Stimulated activated CD4-positive, alpha-beta T cell treated with anti-CD3 and anti-CD28 coated beads, Interleukin-12 subunit alpha, Interleukin-12 subunit beta, amount 100 ng/mL, for 48 hours (primary cell): ENCODE measurements around the gene TTC21A.

Source experiments
- DNase-seq, 3 donors: peaks; one replicate each; pipeline ENCODE4 v3.0.0-alpha.2; 2020; ENCODE audit warnings: low read depth in 2 of 3, low spot score in 1 of 3

TTC21A gene

GRCh38 chr3:39136533-39137434, 29.3 kb downstream of the TTC21A start:
- DNase-seq = no peak

- DNase-seq = no peak
Measured at GRCh38 chr3:39137435-39137936, 30.0 kb downstream of the TTC21A start.

- no peak for DNase-seq
Measured at GRCh38 chr3:39137991-39138803, 30.7 kb downstream of the TTC21A start.

GRCh38 chr3:39138804-39139415, 31.4 kb downstream of the TTC21A start:
- no peak for DNase-seq

GRCh38 chr3:39139442-39139841, 32.0 kb downstream of the TTC21A start:
- DNase-seq = no peak

GRCh38 chr3:39140341-39140971, 33.0 kb downstream of the TTC21A start:
- DNase-seq = no peak

- DNase-seq = no peak
Measured at GRCh38 chr3:39141171-39141995, 33.9 kb downstream of the TTC21A start.

- no peak for DNase-seq
Measured at GRCh38 chr3:39142067-39142466, 34.6 kb downstream of the TTC21A start.

- no peak for DNase-seq
Measured at GRCh38 chr3:39143051-39143885, 35.8 kb downstream of the TTC21A start.

- no peak for DNase-seq
Measured at GRCh38 chr3:39144095-39144747, 36.7 kb downstream of the TTC21A start.

GRCh38 chr3:39144748-39145380, 37.4 kb downstream of the TTC21A start:
- no peak for DNase-seq

- no peak for DNase-seq
Measured at GRCh38 chr3:39146083-39146501, 38.6 kb downstream of the TTC21A start.

GRCh38 chr3:39146611-39147591, 39.4 kb downstream of the TTC21A start:
- peak; percentile 66 to 73 (median 72) for DNase-seq

- peak in 1 of 3 donors; percentile 36 for DNase-seq
Measured at GRCh38 chr3:39147711-39148434, 40.4 kb downstream of the TTC21A start.

- DNase-seq = no peak
Measured at GRCh38 chr3:39148435-39149058, 41.1 kb downstream of the TTC21A start.

- DNase-seq = no peak
Measured at GRCh38 chr3:39149059-39149455, 41.6 kb downstream of the TTC21A start.
